GM04503 (cell line): ENCODE results near the gene EYA4.

Source experiments
- DNase-seq: peaks from one replicate; pipeline ENCODE4 v3.0.0-alpha.2; 2012; ENCODE audit warnings: low read depth

EYA4 gene

GRCh38 chr6:133242637-133243585 lies 1.8 kb downstream of the EYA4 start:
- no peak for DNase-seq

DNA sequence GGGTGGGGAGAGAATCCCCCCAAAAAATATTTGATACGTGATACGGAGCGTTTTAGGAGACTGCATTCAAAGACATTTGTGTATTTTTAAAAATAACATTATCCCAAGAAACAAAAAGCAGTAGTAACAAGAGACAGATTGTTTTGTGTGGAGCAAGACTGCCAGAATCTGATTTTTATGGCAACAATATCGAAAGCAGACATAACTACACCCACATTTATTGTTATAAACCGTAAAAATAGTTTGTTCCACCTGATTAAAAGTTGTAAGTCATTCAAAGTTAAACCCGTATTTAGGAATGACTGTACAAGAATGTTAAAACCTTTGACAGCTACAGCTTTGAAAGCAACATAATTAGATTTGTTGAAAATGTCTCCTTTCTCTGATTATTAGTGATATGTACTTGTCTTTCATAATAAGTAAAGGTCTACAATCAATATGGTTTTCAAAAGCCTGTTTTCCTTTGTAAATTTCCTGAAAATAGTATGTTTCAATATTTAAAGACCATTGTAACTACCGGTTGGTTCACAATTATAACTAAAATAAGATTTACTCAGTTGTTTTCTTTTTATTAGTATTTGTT lies 2.7 kb downstream of the EYA4 start:
- DNase-seq: no peak

DNA sequence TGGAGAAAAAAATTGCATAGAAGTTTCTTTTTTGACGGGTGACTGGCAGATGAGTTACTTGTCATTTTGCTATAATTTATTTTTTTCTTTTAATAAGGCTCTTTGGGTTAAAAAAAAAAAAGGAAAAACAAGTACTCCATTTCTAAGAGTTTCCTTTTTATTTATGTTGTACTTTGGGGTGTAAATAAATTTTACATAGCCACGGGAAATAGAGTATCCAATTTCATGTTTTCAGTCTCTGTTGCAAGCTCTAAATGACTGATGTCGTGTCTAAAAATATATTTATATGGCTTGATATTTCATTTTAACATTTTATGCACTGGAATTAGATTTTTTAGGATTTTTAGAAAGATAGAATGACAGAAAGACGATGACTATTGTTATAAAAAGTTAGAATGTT lies 3.4 kb downstream of the EYA4 start:
- DNase-seq: no peak

- DNase-seq: no peak
These were observed 3.9 kb downstream of the EYA4 start for GRCh38 chr6:133245007-133245406.

- DNase-seq: no peak
These were observed 4.3 kb downstream of the EYA4 start for GRCh38 chr6:133245422-133245903.

DNA sequence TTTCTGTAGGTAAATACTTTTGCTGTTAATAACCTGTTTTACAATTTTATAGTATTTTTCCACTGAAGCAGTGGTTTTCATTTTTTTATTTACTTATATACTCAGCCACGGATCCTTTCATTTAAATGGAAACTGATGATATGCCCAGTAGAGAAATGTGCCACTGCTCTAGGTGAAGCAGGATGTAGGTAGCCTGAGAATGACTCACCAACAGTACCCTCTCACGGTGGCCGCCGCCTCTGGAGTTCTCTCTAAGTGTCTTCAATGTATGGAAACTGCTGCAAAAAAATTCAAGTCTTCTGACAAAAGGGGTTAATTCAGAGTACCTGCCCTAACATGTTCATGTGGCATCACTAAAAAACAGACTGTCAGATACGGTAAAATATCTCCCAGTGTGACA lies 6.4 kb downstream of the EYA4 start:
- no peak for DNase-seq

DNA sequence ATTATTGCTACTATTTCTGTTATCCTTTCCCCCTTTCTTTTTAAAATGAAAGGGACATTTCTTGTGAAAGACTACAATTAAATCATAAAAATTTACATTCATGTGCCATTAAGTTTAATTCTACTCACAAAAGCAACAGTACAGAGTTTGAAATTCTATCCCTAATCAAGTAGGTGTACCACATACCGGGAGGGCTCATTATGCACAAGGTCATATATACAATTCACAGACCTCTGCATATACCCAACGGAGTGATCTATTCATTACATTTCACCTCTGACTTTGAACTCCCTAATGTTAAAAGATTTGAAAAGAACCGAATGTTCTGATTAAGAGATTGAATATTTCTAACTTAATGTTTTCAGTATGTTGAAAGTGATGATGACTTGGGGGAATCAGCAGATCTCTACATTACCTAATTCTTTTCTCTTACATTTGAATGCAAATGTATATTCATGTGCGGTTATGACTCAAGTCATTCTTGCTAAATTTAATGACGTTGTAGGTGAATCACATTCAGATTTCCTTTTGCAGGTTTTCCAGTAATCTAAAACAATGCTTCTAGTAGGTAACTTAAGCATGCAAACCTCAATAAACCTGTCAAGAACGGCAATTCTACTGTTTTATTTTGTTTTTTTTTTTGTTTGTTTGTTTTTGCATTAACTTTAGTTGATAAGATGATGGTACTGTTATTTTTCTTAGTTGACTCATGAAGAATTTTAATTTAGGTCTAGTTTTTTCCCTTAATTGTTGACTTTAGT lies 7.3 kb downstream of the EYA4 start:
- no peak for DNase-seq

DNA sequence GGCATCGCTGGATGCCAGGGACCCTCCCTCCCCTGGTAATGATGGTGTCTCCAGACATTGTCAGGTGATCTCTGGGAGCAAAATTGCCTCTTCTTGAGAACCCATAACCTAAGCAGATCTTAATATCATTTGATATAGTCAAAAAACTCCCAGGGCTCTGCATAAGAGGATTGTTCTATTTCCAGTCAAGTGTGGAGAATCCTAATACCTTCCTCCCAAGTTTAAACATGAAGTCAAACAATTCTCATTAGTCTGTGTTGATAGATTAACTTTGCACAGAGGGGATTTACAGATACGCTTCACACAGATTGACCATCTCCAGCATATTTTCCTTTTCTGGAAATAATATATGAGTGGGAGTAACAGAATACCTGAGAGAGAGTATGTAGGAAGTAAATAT lies 10.5 kb downstream of the EYA4 start:
- no peak for DNase-seq

DNA sequence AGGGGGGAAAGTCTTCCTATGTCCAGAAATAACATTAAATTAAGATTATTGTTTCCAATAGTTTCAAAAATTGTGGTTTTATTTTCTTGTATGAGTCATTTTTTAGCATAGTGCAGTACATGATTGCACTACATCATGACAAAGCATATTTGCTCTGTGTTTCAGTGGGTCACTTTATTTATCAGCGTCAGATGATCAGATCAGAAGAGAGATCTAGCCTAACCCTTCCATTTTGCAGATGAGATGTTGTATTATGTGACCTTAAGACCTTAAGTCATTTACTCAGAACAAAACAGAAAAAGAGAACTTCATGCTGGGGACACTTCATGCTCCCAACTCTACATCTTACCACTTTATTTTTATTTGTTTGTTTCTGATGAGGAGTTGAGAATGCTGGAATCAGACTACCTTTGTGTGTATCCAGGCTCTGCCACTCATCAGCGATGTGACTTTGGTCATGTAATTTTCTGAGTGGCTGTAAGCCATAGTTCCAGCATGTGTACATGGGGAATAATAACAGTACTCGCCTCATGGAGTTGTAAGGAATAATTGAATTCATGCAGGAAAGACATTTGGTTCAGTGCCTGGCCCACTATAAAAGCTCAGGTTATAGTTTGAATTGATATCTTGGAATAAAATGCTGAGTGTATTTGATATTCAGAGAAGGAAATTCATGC lies 13.5 kb downstream of the EYA4 start:
- no peak for DNase-seq

DNA sequence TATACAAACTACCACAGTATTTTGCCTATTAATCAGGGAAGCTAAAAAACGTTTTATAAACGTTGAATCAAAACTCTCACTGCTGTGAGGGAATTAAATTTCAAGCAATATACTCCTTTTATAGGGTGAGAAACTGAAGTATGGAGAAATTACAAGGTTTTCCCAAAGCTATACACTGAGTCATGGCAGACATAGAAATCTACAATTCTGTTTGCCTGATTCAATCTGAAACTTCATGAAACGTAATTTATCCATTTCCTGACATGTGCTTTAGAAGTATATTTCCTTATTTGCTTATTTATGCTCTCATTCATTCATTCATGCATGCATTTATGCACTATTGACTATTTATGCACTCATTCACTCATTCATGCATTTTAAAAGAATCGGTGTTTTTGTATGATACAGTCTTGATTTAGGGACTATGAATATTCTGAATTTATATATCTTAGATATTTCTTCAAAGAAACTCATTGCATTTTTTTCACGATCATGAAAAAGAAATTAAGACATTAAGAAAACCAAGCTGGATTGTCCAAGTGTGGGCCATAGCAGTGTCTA lies 16.5 kb downstream of the EYA4 start:
- no peak for DNase-seq

DNA sequence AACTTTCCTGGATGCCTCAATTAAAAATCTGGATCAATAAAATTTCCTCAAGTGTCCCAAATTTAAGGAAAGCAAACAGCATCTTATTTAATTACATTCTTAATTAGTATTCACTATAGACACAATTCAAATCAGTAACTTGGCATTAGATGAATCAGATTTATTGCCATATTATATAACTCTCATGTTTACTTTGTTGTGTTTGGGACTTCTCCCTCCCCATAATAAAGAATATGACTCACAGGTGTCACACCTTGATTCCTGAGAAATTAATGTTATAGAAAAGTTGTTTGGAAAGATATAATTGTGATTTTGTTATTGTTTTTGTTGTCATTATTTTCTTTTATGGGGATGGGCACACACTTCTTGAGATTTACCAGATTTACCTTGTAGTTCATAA lies 18.4 kb downstream of the EYA4 start:
- no peak for DNase-seq

GRCh38 chr6:133262804-133263203 lies 21.6 kb downstream of the EYA4 start:
- DNase-seq: no peak

GRCh38 chr6:133265066-133265465 lies 23.9 kb downstream of the EYA4 start:
- DNase-seq: no peak

GRCh38 chr6:133266186-133266585 lies 25.0 kb downstream of the EYA4 start:
- DNase-seq: no peak

- no peak for DNase-seq
These were observed 27.5 kb downstream of the EYA4 start for GRCh38 chr6:133268621-133269020.

DNA sequence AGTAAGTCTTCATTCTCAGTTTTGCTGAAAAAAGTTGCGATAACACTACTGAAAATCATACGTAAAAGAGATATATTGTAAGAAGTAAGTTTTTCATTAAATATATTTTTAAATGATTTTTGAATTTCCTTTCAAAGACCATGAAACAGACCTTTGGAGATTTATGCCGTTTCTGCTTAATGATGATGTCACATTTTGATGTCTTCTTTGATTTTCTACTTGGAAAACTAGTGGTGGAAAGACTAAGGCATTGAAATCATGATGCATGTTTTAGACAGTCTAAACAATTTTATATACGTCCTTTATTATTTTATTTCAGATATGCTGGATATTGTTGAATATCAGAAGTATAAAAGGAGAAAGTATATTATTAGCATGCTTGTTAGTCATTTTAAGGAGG lies 33.7 kb downstream of the EYA4 start:
- DNase-seq: no peak

- DNase-seq: no peak
These were observed 34.1 kb downstream of the EYA4 start for GRCh38 chr6:133275213-133275612.

DNA sequence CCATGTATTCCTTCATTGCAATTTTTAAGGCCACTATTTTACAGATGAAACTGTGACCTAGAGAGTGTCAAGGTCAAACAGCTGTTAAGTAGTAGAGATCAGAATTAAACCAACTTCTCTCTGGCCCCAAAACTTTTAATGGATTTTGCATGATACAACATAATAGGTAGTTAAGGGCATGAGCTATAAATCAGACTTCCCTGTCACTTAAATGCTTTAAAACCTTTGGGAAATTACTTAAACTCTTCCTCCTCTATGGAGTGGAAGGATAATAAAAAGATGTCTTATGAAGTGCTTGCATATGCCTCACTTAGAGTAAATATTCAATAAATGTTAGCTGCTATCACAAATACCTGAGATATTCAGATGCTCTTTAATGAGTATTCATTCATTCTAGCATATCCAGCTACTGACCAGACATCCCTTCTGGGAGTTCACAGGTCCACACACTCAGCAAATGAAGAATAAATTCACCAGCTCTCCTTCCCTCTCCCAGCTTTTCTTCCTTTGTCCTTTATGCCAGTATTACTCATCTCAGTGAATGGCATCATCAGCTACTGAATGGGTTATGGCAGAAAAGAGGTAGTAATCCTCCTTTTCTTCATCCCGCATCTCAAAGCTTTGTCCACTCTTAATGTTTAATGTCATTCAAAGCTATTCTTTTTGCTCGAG lies 36.2 kb downstream of the EYA4 start:
- DNase-seq: no peak

DNA sequence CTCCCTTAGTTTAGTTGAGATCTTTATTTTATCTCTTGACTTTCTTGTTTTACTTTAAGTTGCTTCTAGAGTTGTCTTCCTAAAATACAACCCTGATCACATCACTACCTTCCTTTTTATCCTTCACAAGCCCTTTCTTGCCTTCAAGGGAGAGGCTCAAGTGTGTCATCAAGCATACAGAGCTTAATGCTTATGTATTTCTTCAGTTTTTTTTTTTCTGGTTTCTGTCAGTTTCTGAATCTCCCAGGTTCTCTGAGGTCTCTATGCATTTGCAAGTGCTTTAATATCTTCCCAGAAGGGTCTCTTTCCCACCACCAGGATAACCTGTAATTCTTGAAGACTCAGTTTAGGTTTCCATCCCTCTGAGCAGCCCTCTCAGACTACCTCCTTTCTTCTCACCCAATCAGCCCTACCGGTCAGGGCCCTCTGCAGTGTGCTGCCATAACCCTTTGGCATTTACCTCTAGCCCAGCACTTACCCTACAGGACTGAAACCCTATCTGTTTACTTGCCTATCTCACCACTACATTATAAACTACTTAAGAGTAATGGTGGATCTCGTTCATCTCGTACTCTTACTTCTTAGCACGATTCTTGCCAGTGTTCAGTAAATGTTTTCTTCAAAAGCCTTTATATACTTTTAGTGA lies 36.9 kb downstream of the EYA4 start:
- no peak for DNase-seq

DNA sequence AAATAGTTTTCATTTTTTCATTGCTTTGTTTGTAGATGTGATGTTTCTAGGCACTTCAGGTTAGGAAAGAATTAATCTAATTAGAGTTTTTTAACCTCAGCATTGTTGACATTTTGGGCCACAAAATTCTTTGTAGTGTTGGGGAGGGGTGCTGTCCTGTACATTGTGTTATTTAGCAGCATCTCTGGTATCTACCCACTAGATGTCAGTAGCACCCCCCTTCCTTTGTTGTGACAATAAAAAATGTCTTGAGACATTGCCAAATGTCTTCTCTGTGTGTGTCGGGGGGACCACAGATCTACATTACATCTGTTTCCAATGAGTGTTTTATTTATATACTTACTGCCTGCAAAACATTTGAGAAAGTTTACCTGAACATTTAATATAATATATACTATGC lies 45.6 kb downstream of the EYA4 start:
- no peak for DNase-seq

GRCh38 chr6:133288662-133289061 lies 47.5 kb downstream of the EYA4 start:
- DNase-seq: no peak
